HepG2 (cell line): ENCODE measurements around the gene ARHGEF40. TPM values are rescaled to one million over a fixed set of nuclear protein-coding genes. Genes with fewer than 3 reads are reported as not detected.

Source experiments
- ESRRA ChIP-seq: sonication (generic); formaldehyde crosslinking; IDR thresholded peaks from 2 replicates; pipeline ENCODE4 v1.5.1; 2020; ENCODE audit warnings: mild to moderate bottlenecking, low read depth, missing genetic modification reagents
- FOSL1 ChIP-seq: sonication (generic); formaldehyde crosslinking; IDR thresholded peaks from 2 replicates; pipeline ENCODE4 v1.9.0; 2021; ENCODE audit warnings: missing genetic modification reagents, borderline replicate concordance
- HNRNPUL1 ChIP-seq: fragments of 200-400 bp; formaldehyde crosslinking; IDR thresholded peaks from 2 replicates; pipeline ENCODE4 v1.6.1; 2017; ENCODE audit warnings: low read depth, mild to moderate bottlenecking, low read length, moderate library complexity
- JUND ChIP-seq: sonication (generic); formaldehyde crosslinking; IDR thresholded peaks from 2 replicates; pipeline ENCODE4 v1.8.0; 2022; ENCODE audit warnings: mild to moderate bottlenecking, missing genetic modification reagents
- MLLT10 ChIP-seq: sonication (generic); formaldehyde crosslinking; IDR thresholded peaks from 2 replicates; pipeline ENCODE4 v1.4.0; 2020; ENCODE audit warnings: missing genetic modification reagents
- PAWR ChIP-seq: sonication (generic); formaldehyde crosslinking; IDR thresholded peaks from 2 replicates; pipeline ENCODE4 v1.4.0; 2020; ENCODE audit warnings: missing genetic modification reagents, mild to moderate bottlenecking, borderline replicate concordance
- ZFP41 ChIP-seq: sonication (generic); formaldehyde crosslinking; IDR thresholded peaks from 2 replicates; pipeline ENCODE4 v1.4.0; 2020; ENCODE audit warnings: mild to moderate bottlenecking, missing genetic modification reagents, borderline replicate concordance
- ZNF143 ChIP-seq: sonication (generic); formaldehyde crosslinking; IDR thresholded peaks from 2 replicates; pipeline ENCODE4 v1.4.0; 2020; ENCODE audit warnings: missing genetic modification reagents
- ZNF703 ChIP-seq: sonication (generic); formaldehyde crosslinking; IDR thresholded peaks from 2 replicates; pipeline ENCODE4 v1.5.1; 2020; ENCODE audit warnings: missing genetic modification reagents, mild to moderate bottlenecking, moderate library complexity, borderline replicate concordance
- ZNF746 ChIP-seq: sonication (generic); formaldehyde crosslinking; IDR thresholded peaks from 2 replicates; pipeline ENCODE4 v1.8.0; 2022; ENCODE audit warnings: mild to moderate bottlenecking, missing genetic modification reagents
- polyA plus RNA-seq, 8 experiments: library from polyadenylated mRNA; depleted of rRNA in 3 of 8; stranded (reverse) in 7 of 8; unstranded in 1 of 8; fragments of >200 nt; fragmentation: Illumina TruSeq in 4 of 8; extraction: Trizol in 4 of 8; gene quantifications; 2 replicates each; pipeline versions ENCODE4 v1.2.1 to v1.2.3, GENCODE V29; 2011 to 2016; ENCODE audit warnings: low read depth in 4 of 8, missing spikeins in 1 of 8, mixed read lengths in 1 of 8; ENCODE audit not compliant: insufficient read depth in 1 of 8
- total RNA-seq, 5 experiments: library from RNA; depleted of rRNA; stranded (reverse); fragments of >200 nt; fragmentation: Illumina TruSeq; extraction: Trizol; gene quantifications; 2 replicates each; pipeline ENCODE4 v1.2.3, GENCODE V29; 2016; ENCODE audit warnings: low read depth in 1 of 5
- TF ChIP-seq, protein P1 (sequence below): sonication (generic); formaldehyde crosslinking; IDR thresholded peaks from 2 replicates; pipeline ENCODE4 v1.5.0; 2020; ENCODE audit warnings: mild to moderate bottlenecking, missing genetic modification reagents
- TF ChIP-seq, protein P2 (sequence below): sonication (generic); formaldehyde crosslinking; IDR thresholded peaks from 2 replicates; pipeline ENCODE4 v1.5.1; 2020; ENCODE audit warnings: mild to moderate bottlenecking, missing genetic modification reagents, moderate library complexity
- TF ChIP-seq, protein P3 (sequence below): sonication (generic); formaldehyde crosslinking; IDR thresholded peaks from 2 replicates; pipeline ENCODE4 v1.8.0; 2022; ENCODE audit warnings: missing genetic modification reagents, mild to moderate bottlenecking, moderate library complexity, borderline replicate concordance
- TF ChIP-seq, protein P4 (sequence below): sonication (generic); formaldehyde crosslinking; IDR thresholded peaks from 2 replicates; pipeline ENCODE4 v1.4.0; 2020; ENCODE audit warnings: mild to moderate bottlenecking, missing genetic modification reagents

Gene ARHGEF40
- total and polyA plus RNA-seq, 2 of the 13 experiments (the other 11 are each of a cell fraction or from before 2014, with no cell fraction given): 28.1 to 78.1 TPM

DNA sequence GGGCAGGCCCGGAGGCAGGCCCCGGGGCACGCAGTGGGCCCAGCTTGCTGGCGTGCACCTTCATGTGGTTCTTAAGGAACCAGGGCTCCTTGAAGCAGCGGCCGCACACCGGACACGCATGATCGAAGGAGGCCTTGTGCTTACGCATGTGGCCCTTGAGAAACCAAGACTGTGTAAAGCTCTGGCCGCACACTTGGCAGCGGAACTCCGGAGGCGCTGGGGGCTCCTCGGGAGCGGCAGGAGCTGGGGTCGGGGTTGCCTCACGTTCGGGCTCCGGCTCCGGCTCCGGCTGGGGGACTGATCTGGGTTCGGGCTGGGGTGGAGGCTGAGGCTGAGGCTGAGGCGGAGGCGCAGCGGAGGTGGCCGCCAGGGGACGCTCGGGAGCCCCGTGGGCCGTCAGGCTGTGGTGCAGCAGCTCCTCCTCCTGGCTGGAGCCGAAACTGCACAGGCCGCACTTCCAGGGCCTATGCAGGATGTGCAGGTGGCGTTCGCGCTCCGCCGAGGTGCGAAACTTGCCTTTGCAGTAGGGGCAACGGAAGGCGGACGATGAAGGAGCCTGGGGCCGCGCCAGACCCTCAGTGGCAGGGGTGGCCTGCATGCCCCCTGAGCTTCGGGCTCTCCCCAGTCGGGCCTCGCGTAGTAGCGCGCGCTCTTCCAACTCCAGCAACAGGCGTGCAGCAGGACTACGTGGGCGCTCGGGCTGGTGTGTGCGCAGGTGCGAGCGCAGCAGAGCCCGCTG lies 22.3 kb downstream of the ARHGEF40 start (continued):
- TF ChIP-seq, protein P1, sequence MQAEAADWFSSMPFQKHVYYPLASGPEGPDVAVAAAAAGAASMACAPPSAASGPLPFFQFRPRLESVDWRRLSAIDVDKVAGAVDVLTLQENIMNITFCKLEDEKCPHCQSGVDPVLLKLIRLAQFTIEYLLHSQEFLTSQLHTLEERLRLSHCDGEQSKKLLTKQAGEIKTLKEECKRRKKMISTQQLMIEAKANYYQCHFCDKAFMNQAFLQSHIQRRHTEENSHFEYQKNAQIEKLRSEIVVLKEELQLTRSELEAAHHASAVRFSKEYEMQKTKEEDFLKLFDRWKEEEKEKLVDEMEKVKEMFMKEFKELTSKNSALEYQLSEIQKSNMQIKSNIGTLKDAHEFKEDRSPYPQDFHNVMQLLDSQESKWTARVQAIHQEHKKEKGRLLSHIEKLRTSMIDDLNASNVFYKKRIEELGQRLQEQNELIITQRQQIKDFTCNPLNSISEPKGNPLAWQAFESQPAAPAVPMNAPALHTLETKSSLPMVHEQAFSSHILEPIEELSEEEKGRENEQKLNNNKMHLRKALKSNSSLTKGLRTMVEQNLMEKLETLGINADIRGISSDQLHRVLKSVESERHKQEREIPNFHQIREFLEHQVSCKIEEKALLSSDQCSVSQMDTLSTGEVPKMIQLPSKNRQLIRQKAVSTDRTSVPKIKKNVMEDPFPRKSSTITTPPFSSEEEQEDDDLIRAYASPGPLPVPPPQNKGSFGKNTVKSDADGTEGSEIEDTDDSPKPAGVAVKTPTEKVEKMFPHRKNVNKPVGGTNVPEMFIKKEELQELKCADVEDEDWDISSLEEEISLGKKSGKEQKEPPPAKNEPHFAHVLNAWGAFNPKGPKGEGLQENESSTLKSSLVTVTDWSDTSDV: peak; percentile 58; the same call in 1 of the 2 replicates
- TF ChIP-seq HNRNPUL1 (peak; percentile 56; the same call in 1 of the 2 replicates), ZNF746 (CRISPR knock-in tag) (peak; percentile 67), ESRRA (CRISPR knock-in tag) (no peak), ZNF143 (no peak; the same call in 1 of the 2 replicates), JUND (CRISPR knock-in tag) (no peak), PAWR (CRISPR knock-in tag) (peak; percentile 88; the same call in 1 of the 2 replicates), FOSL1 (CRISPR knock-in tag) (no peak), ZFP41 (CRISPR knock-in tag) (peak; percentile 55; the same call in 1 of the 2 replicates), MLLT10 (CRISPR knock-in tag) (no peak), ZNF703 (CRISPR knock-in tag) (no peak)
- TF ChIP-seq, protein P2, sequence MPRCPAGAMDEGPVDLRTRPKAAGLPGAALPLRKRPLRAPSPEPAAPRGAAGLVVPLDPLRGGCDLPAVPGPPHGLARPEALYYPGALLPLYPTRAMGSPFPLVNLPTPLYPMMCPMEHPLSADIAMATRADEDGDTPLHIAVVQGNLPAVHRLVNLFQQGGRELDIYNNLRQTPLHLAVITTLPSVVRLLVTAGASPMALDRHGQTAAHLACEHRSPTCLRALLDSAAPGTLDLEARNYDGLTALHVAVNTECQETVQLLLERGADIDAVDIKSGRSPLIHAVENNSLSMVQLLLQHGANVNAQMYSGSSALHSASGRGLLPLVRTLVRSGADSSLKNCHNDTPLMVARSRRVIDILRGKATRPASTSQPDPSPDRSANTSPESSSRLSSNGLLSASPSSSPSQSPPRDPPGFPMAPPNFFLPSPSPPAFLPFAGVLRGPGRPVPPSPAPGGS (CRISPR knock-in tag): peak; percentile 82
- TF ChIP-seq, protein P3, sequence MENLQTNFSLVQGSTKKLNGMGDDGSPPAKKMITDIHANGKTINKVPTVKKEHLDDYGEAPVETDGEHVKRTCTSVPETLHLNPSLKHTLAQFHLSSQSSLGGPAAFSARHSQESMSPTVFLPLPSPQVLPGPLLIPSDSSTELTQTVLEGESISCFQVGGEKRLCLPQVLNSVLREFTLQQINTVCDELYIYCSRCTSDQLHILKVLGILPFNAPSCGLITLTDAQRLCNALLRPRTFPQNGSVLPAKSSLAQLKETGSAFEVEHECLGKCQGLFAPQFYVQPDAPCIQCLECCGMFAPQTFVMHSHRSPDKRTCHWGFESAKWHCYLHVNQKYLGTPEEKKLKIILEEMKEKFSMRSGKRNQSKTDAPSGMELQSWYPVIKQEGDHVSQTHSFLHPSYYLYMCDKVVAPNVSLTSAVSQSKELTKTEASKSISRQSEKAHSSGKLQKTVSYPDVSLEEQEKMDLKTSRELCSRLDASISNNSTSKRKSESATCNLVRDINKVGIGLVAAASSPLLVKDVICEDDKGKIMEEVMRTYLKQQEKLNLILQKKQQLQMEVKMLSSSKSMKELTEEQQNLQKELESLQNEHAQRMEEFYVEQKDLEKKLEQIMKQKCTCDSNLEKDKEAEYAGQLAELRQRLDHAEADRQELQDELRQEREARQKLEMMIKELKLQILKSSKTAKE (CRISPR knock-in tag): no peak
- TF ChIP-seq, protein P4, sequence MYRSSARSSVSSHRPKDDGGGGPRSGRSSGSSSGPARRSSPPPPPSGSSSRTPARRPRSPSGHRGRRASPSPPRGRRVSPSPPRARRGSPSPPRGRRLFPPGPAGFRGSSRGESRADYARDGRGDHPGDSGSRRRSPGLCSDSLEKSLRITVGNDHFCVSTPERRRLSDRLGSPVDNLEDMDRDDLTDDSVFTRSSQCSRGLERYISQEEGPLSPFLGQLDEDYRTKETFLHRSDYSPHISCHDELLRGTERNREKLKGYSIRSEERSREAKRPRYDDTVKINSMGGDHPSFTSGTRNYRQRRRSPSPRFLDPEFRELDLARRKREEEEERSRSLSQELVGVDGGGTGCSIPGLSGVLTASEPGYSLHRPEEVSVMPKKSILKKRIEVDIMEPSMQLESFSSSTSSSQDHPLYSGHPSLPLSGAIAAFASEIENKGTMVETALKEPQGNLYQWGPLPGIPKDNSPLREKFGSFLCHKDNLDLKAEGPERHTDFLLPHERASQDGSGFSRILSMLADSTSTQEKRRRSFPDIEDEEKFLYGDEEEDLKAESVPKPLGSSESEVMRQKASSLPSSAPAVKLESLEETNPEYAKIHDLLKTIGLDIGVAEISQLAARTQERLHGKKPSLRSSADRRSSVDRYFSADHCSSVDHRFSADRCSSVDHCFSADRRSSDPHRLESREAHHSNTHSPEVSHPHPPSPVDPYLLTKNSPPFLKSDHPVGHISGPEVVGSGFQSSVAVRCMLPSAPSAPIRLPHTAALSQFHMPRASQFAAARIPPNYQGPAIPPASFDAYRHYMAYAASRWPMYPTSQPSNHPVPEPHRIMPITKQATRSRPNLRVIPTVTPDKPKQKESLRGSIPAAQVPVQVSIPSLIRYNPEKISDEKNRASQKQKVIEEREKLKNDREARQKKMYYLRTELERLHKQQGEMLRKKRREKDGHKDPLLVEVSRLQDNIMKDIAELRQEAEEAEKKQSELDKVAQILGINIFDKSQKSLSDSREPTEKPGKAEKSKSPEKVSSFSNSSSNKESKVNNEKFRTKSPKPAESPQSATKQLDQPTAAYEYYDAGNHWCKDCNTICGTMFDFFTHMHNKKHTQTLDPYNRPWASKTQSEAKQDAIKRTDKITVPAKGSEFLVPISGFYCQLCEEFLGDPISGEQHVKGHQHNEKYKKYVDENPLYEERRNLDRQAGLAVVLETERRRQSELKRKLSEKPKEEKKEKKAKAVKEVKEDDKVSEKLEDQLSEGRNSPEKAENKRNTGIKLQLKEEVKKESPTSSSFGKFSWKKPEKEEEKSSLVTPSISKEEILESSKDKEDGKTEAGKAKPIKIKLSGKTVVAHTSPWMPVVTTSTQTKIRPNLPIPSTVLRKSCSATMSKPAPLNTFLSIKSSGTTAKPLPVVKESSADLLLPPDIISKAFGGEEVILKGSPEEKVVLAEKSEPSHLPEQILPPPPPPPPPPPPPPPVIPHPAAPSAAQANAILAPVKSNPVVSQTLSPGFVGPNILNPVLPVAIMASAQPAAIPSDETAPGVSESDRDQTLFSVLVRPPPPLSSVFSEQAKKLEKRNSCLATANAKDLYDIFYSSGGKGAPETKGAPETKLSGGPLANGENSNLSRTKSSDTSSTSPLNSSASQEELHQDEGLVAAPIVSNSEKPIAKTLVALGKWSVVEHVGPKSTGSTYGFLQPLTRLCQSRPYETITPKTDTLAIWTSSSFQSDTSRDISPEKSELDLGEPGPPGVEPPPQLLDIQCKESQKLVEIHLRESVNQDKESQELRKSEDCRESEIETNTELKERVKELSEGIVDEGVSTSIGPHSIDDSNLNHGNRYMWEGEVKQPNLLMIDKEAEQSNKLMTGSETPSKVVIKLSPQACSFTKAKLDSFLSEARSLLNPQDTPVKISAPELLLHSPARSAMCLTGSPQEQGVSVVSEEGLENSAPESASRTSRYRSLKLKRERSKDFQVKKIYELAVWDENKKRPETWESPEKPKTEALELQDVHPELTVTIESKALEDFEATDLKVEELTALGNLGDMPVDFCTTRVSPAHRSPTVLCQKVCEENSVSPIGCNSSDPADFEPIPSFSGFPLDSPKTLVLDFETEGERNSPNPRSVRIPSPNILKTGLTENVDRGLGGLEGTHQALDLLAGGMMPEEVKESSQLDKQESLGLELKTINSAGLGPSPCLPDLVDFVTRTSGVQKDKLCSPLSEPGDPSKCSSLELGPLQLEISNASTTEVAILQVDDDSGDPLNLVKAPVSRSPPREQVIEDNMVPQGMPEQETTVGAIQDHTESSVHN (CRISPR knock-in tag): peak; percentile 90
